GM18498 (cell line): ENCODE data around the gene RASSF4.
"Not testable (repeated sequence)": the region's sequence is repeated elsewhere in the genome, so short reads cannot be mapped to it uniquely, and the experiment has no call there.

Source experiments
- ATAC-seq: cut with Tn5 transposase; IDR thresholded peaks from one replicate; pipeline ENCODE4 v1.9.1; 2021; ENCODE audit warnings: mild to moderate bottlenecking, moderate library complexity; ENCODE audit not compliant: unreplicated experiment

Gene RASSF4

DNA sequence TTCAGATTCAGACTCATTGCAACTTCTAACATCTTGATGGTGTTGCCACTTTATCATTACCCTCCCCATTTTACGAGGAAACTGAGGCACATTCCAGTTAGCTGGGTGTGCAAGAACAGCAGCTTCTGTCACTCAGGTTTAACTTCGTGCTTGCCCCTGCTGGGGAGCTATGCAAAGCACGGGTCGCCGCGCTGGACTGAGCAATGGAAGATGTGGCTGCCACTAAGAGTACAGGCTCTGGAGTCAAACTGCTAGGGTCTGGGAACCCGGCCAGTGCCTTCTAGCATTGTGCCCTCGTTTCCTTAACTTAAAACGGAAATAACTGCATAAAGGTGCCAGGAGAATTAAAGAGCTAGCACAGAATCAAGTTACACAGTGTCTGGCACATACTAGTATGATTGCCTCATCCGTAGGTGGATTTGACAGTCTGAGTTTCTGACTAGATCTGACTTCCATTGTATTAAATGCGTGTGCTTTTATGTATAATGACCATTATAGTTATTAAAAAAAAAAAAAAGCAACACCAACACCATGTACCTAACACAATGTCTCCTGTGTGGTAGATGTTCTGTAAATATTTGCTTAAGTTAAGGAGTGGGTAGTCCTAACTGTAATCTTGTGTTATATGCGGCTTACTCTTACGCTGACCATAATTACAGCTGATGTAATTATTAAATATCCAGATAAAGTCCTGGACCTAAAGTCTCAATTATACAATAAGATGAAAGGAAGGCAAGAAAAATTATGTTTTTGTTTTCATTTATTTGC lies 42.0 kb downstream of the RASSF4 start:
- peak; percentile 84 for ATAC-seq

GRCh38 chr10:45003432-45004000 lies 43.9 kb downstream of the RASSF4 start:
- no peak for ATAC-seq

DNA sequence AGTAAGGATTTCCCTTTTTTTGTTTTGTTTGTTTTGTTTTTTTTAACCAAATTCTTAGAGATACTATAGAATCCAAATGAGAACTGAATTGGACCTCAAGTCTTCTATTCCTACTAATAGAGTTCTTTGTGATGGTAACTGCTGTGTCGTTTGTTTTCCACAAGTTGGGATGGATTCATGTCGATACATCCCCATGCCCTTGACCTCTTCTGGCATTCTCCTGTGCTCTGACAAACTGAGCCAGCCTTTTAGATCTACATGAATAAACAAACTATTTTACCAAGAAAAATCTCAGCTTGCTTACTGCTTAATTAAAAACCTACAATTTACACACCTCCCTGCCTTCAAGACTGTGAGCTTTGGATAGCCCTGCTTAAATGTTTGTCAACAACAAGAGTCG lies 45.1 kb downstream of the RASSF4 start:
- no peak for ATAC-seq

GRCh38 chr10:45005284-45005683 lies 45.7 kb downstream of the RASSF4 start:
- ATAC-seq, result no peak

DNA sequence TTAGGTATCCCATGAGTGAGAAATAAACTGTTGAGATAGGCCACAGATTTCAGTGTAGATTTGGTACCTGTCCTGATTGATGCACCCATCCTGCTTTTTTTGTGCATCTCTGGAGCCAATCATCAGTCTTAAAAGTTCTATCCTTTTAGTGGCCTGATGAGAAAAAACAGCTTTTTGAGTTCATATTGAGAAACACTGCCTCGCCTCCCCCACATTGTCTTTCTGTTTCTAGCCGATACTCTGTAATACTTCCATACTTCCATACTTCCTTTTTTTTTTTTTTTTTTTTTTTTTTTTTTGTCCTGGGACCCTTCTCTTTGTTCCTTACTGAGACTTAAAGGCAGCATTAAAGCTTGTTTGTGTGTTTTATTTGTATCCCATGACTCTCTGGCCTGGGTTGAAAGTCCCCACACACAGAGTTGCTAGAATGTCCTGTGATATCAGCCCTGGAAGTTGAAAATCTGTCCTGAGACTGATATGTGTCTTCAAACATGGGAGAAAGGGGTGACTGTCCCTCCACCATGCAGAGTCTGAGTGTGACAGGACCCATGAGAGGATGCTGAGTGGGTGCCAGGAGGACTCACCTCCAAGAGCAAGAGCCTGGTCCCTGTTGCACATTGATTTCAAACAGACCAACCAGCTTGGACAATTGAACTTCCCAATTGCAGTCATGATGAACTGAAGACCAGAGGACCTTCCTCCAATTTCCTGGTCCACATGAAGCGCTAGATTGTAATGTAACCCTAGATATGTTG lies 46.9 kb downstream of the RASSF4 start:
- no peak for ATAC-seq

GRCh38 chr10:45008524-45009161 lies 49.0 kb downstream of the RASSF4 start:
- ATAC-seq, result peak; percentile 78

DNA sequence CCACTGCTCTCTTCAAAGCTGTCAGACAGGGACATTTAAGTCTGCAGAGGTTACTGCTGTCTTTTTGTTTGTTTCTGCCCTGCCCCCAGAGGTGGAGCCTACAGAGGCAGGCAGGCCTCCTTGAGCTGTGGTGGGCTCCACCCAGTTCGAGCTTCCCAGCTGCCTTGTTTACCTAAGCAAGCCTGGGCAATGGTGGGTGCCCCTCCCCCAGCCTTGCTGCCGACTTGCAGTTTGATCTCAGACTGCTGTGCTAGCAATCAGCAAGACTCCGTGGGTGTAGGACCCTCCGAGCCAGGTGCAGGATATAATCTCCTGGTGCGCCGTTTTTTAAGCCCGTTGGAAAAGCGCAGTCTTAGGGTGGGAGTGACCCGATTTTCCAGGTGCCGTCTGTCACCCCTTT lies 55.0 kb downstream of the RASSF4 start:
- ATAC-seq, result not testable (repeated sequence)

- no peak for ATAC-seq
Observed at GRCh38 chr10:45015590-45015989, 56.0 kb downstream of the RASSF4 start.

- no peak for ATAC-seq
Observed at GRCh38 chr10:45023426-45023825, 63.8 kb downstream of the RASSF4 start.

GRCh38 chr10:45034301-45034700 lies 74.7 kb downstream of the RASSF4 start:
- no peak for ATAC-seq

GRCh38 chr10:45035673-45036072 lies 76.1 kb downstream of the RASSF4 start:
- no peak for ATAC-seq

GRCh38 chr10:45040921-45041542 lies 81.4 kb downstream of the RASSF4 start:
- no peak for ATAC-seq

- ATAC-seq, result no peak
Observed at GRCh38 chr10:45044290-45044689, 84.7 kb downstream of the RASSF4 start.
